Gastrocnemius medialis (tissue), 4 donors: ENCODE measurements around the gene MYO1F.

Source experiments
- CTCF ChIP-seq, 5 experiments: fragments of 450-650 bp in 3 of 5; fragments of 200-600 bp in 2 of 5; sonication (generic) in 2 of 5; IDR thresholded peaks in 4 of 5; conservative IDR thresholded peaks in 1 of 5; 1 replicate in 4 of 5; 2 replicates in 1 of 5; pipeline ENCODE4 v1.5.1; 2016 to 2019; ENCODE audit warnings: antibody characterized with exemption in 5 of 5, mild to moderate bottlenecking in 3 of 5, moderate library complexity in 3 of 5
- POLR2A ChIP-seq, 2 donors: fragments of 450-650 bp; IDR thresholded peaks; one replicate each; pipeline ENCODE4 v1.6.1; 2017; ENCODE audit warnings: antibody characterized with exemption in 2 of 2, mild to moderate bottlenecking in 2 of 2, moderate library complexity in 2 of 2

DNA sequence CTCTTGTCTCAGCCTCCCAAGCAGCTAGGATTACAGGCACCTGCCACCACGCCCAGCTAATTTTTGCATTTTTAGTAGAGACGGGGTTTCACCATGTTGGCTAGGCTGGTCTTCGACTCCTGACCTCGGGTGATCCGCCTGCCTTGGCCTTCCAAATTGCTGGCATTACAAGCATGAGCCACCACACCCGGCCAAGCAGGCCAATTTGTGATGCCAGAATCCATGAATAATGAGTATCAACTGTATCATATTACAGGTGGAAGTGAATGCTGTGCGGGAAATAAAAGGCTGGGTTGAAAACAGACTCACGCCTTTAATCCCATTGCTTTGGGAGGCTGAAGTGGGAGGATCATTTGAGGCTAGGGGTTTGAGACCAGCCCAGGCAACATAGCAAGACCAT lies 49.6 kb upstream of the MYO1F start:
- no peak for TF ChIP-seq CTCF (IDR thresholded peaks at IDR 0.05 in 4 of 5, conservative IDR thresholded peaks at IDR 0.05 in 1 of 5)
- TF ChIP-seq POLR2A (IDR thresholded peaks at IDR 0.05), result no peak
